Smooth muscle cell (in vitro differentiated cells): ENCODE data around the gene TEAD4. TPM values are rescaled to one million over a fixed set of nuclear protein-coding genes. Genes with fewer than 3 reads are reported as not detected.

Experiments
- DNase-seq: peaks from one replicate; lab custom pipeline; 2025; ENCODE audit not compliant: unreplicated experiment; lab: John Stamatoyannopoulos, UW
- H2AFZ ChIP-seq: fragments of 200-600 bp; sonication (generic); 2 replicates; pipeline ENCODE4 v1.6.0; 2016; ENCODE audit warnings: antibody characterized with exemption, low read depth, mild to moderate bottlenecking
- H3F3A ChIP-seq: fragments of 200-600 bp; sonication (generic); 2 replicates; pipeline ENCODE4 v1.6.0; 2017; ENCODE audit warnings: antibody characterized with exemption, low read depth
- H3K27ac ChIP-seq: fragments of 200-600 bp; sonication (generic); 2 replicates; pipeline ENCODE4 v1.5.1; 2016; ENCODE audit warnings: low read depth, mild to moderate bottlenecking
- H3K27me3 ChIP-seq: fragments of 200-600 bp; sonication (generic); 2 replicates; pipeline ENCODE4 v1.6.1; 2016; ENCODE audit warnings: low read depth, mild to moderate bottlenecking
- H3K36me3 ChIP-seq: fragments of 200-600 bp; sonication (generic); 2 replicates; pipeline ENCODE4 v1.5.1; 2016; ENCODE audit warnings: low read depth
- H3K4me1 ChIP-seq: fragments of 200-600 bp; sonication (generic); 2 replicates; pipeline ENCODE4 v1.5.1; 2016; ENCODE audit warnings: low read depth
- H3K4me2 ChIP-seq: fragments of 200-600 bp; sonication (generic); 2 replicates; pipeline ENCODE4 v1.6.0; 2016; ENCODE audit warnings: mild to moderate bottlenecking
- H3K4me3 ChIP-seq: fragments of 200-600 bp; sonication (generic); 2 replicates; pipeline ENCODE4 v1.5.1; 2016; ENCODE audit warnings: mild to moderate bottlenecking
- H3K79me2 ChIP-seq: fragments of 200-600 bp; sonication (generic); 2 replicates; pipeline ENCODE4 v1.6.0; 2016; ENCODE audit warnings: low read depth, mild to moderate bottlenecking
- H3K9ac ChIP-seq: fragments of 200-600 bp; sonication (generic); 2 replicates; pipeline ENCODE4 v1.6.0; 2016; ENCODE audit warnings: low read depth
- H3K9me3 ChIP-seq: fragments of 200-600 bp; sonication (generic); replicated peaks from 2 replicates; pipeline ENCODE4 v1.5.1; 2016; ENCODE audit warnings: low read depth
- H4K20me1 ChIP-seq: fragments of 200-600 bp; sonication (generic); 2 replicates; pipeline ENCODE4 v1.6.0; 2016; ENCODE audit warnings: low read depth
- CTCF ChIP-seq: fragments of 200-600 bp; sonication (generic); IDR thresholded peaks from 2 replicates; pipeline ENCODE4 v1.5.1; 2017; ENCODE audit warnings: borderline replicate concordance, mild to moderate bottlenecking, antibody characterized with exemption; ENCODE audit not compliant: insufficient read depth, poor library complexity, severe bottlenecking
- WGBS: methylation state at CpG from one replicate; pipeline ENCODE4 v1.1.7; 2016; ENCODE audit warnings: low lambda C conversion rate; 5-methylcytosine and 5-hydroxymethylcytosine counted together
- polyA plus RNA-seq: library from polyadenylated mRNA; unstranded; fragments of >200 nt; fragmentation: Nextera tagmentation; extraction: Ambion mirVana; gene quantifications from 2 replicates; pipeline ENCODE4 v1.2.1, GENCODE V29; 2016
- total RNA-seq: library from RNA; depleted of rRNA; stranded (reverse); fragments of >200 nt; gene quantifications from 2 replicates; pipeline ENCODE4 v1.2.3, GENCODE V29; 2014

Gene TEAD4
- total and polyA plus RNA-seq, 2 experiments from 2014 or later = 12.0 to 14.3 TPM

- no peak for TF ChIP-seq CTCF
- H3K4me2 ChIP-seq = no peak overlapping the region
- H3K36me3 ChIP-seq = no peaks in the 10 kb centered on the region
- WGBS = 89% methylated on average over 11 of the region's 11 CpGs
- no peaks in the 10 kb centered on the region for H3K4me1 ChIP-seq
- no peaks in the 10 kb centered on the region for H3K27me3 ChIP-seq
- no peak overlapping the region for H3K27ac ChIP-seq
- DNase-seq = no peak
- H3K4me3 ChIP-seq = no peak overlapping the region
- no peak overlapping the region for H2AFZ ChIP-seq
- H4K20me1 ChIP-seq = no peaks in the 10 kb centered on the region
- H3K9ac ChIP-seq = no peak overlapping the region
- no peaks in the 10 kb centered on the region for H3K9me3 ChIP-seq
- H3F3A ChIP-seq = no peaks in the 10 kb centered on the region
- H3K79me2 ChIP-seq = no peaks in the 10 kb centered on the region
Measured at GRCh38 chr12:3049611-3050249, 90.5 kb downstream of the TEAD4 start.

- Histone ChIP-seq H3K9ac (no peak overlapping the region), H4K20me1 (no peaks in the 10 kb centered on the region), H3K4me1 (no peaks in the 10 kb centered on the region), H3K79me2 (no peaks in the 10 kb centered on the region), H2AFZ (no peak overlapping the region), H3K27ac (no peak overlapping the region), H3K27me3 (no peaks in the 10 kb centered on the region), H3F3A (no peaks in the 10 kb centered on the region), H3K4me2 (no peak overlapping the region), H3K9me3 (no peaks in the 10 kb centered on the region), H3K4me3 (no peak overlapping the region), H3K36me3 (no peaks in the 10 kb centered on the region)
- 91% methylated on average over 7 of the region's 7 CpGs for WGBS
- TF ChIP-seq CTCF = no peak
- no peak for DNase-seq
Measured at GRCh38 chr12:3054374-3054773, 95.2 kb downstream of the TEAD4 start.

GRCh38 chr12:3055026-3055703 is 96.0 kb downstream of the TEAD4 start:
- Histone ChIP-seq H3K4me3 (no peak overlapping the region), H3K27me3 (no peaks in the 10 kb centered on the region), H3K4me1 (no peaks in the 10 kb centered on the region), H3K9ac (no peak overlapping the region), H2AFZ (no peak overlapping the region), H3K79me2 (no peaks in the 10 kb centered on the region), H3K9me3 (no peaks in the 10 kb centered on the region), H3K4me2 (no peak overlapping the region), H3K36me3 (no peaks in the 10 kb centered on the region), H4K20me1 (no peaks in the 10 kb centered on the region), H3F3A (no peaks in the 10 kb centered on the region), H3K27ac (no peak overlapping the region)
- DNase-seq = no peak
- no peak for TF ChIP-seq CTCF
- WGBS = 58% methylated on average over 12 of the region's 12 CpGs
